Renal cortical epithelial cell (primary cell): ENCODE measurements around the gene MMADHC. TPM values are rescaled to one million over a fixed set of nuclear protein-coding genes. Genes with fewer than 3 reads are reported as not detected.

ENCODE experiments used
- DNase-seq: peaks from one replicate; pipeline ENCODE4 v3.0.0-alpha.2; 2011; ENCODE audit warnings: low read depth
- total RNA-seq: library from RNA; depleted of rRNA; stranded (reverse); fragments of >200 nt; gene quantifications from 2 replicates; pipeline ENCODE4 v1.2.3, GENCODE V29; 2014

The MMADHC gene
- total RNA-seq, 1 donor from 2014 or later, result 155 TPM

- DNase-seq, result no peak
Observed at GRCh38 chr2:149556452-149556851, 31.1 kb downstream of the MMADHC start.

- no peak for DNase-seq
Observed at GRCh38 chr2:149552830-149553229, 34.7 kb downstream of the MMADHC start.

- no peak for DNase-seq
Observed at GRCh38 chr2:149552226-149552625, 35.3 kb downstream of the MMADHC start.

GRCh38 chr2:149544692-149545091 is 42.9 kb downstream of the MMADHC start:
- DNase-seq, result no peak

GRCh38 chr2:149543845-149544244 is 43.7 kb downstream of the MMADHC start:
- DNase-seq, result no peak

GRCh38 chr2:149540138-149540537 is 47.4 kb downstream of the MMADHC start:
- no peak for DNase-seq

- DNase-seq, result peak; percentile 76
Observed at GRCh38 chr2:149538138-149538833, 49.3 kb downstream of the MMADHC start.

- no peak for DNase-seq
Observed at GRCh38 chr2:149537092-149537726, 50.4 kb downstream of the MMADHC start.

- DNase-seq, result no peak
Observed at GRCh38 chr2:149536649-149537048, 50.9 kb downstream of the MMADHC start.

GRCh38 chr2:149534674-149535073 is 52.9 kb downstream of the MMADHC start:
- no peak for DNase-seq

GRCh38 chr2:149528983-149529382 is 58.6 kb downstream of the MMADHC start:
- DNase-seq, result no peak

- DNase-seq, result no peak
Observed at GRCh38 chr2:149527998-149528755, 59.4 kb downstream of the MMADHC start.

GRCh38 chr2:149526689-149527088 is 60.9 kb downstream of the MMADHC start:
- no peak for DNase-seq

- no peak for DNase-seq
Observed at GRCh38 chr2:149525323-149525722, 62.3 kb downstream of the MMADHC start.
